Suppressor macrophage (primary cell): ENCODE data around the gene CT45A6.
"Not testable (repeated sequence)": the region's sequence is repeated elsewhere in the genome, so short reads cannot be mapped to it uniquely, and the experiment has no call there.

ENCODE experiments used
- DNase-seq, 4 experiments: peaks; one replicate each; pipeline ENCODE4 v3.0.0-alpha.2; 2020 to 2022
- total RNA-seq, 17 experiments: gene quantifications; one replicate each; lab custom pipeline; 2026; ENCODE audit warnings: mixed read lengths in 6 of 17, inconsistent platforms in 3 of 17; lab: John Stamatoyannopoulos, UW

The CT45A6 gene
- total RNA-seq, result 0 reads per million in 17 experiments

- not testable (repeated sequence) for DNase-seq
Observed at GRCh38 chrX:135802687-135803086, at the start of gene CT45A6. Gene CT45A6 (minus strand): TSS chrX:135802787. CDS start chrX:135798993, 3,794 bp downstream.

- DNase-seq, result not testable (repeated sequence)
Observed at GRCh38 chrX:135837180-135837579, 34.6 kb upstream of the CT45A6 start, which contains the start of gene CT45A7. Gene CT45A7 (minus strand): TSS chrX:135837280. CDS start chrX:135833533, 3,747 bp downstream.

- not testable (repeated sequence) for DNase-seq
Observed at GRCh38 chrX:135819912-135820311, 17.3 kb upstream of the CT45A6 start, which contains the start of gene CT45A2. Gene CT45A2 (minus strand): TSS chrX:135820012. CDS start chrX:135816265, 3,747 bp downstream.

GRCh38 chrX:135785403-135785802 is 17.2 kb downstream of the CT45A6 start, which contains the start of gene CT45A5:
Gene CT45A5 (minus strand): TSS chrX:135785503. CDS start chrX:135781729, 3,774 bp downstream.
- not testable (repeated sequence) for DNase-seq

GRCh38 chrX:135768091-135768490 is 34.5 kb downstream of the CT45A6 start, which contains the start of gene CT45A3:
Gene CT45A3 (minus strand): TSS chrX:135768191. CDS start chrX:135764444, 3,747 bp downstream.
- not testable (repeated sequence) for DNase-seq

GRCh38 chrX:135744739-135745138 is 57.8 kb downstream of the CT45A6 start:
- not testable (repeated sequence) for DNase-seq
